PC-3 (cell line): ENCODE data around the gene LIPC. TPM values are rescaled to one million over a fixed set of nuclear protein-coding genes. Genes with fewer than 3 reads are reported as not detected.

Experiments used
- ATAC-seq: fragments of 200-7000 bp; cut with Tn5 transposase; 2 replicates; pipeline ENCODE4 v1.9.1; 2020; ENCODE audit warnings: mild to moderate bottlenecking, moderate library complexity
- BruUV-seq: library from RNA; stranded (reverse); fragments of 400-500 nt; replicated peaks from 2 replicates; lab custom pipeline; 2021; lab: Mats Ljungman, UMichigan
- CTCF ChIA-PET: fragments of 300-600 bp; sonication (Branson Sonifier 250); formaldehyde crosslinking; loops from one replicate; lab custom pipeline; 2022; ENCODE audit warnings: antibody characterized with exemption; lab: Charles Lee
- POLR2A ChIA-PET: fragments of 300-600 bp; sonication (Branson Sonifier 250); formaldehyde crosslinking; loops from one replicate; lab custom pipeline; 2022; ENCODE audit warnings: antibody characterized with exemption; ENCODE audit not compliant: unreplicated experiment; lab: Charles Lee
- DNase-seq: peaks from one replicate; pipeline ENCODE4 v3.0.0-alpha.2; 2015
- H2AFZ ChIP-seq: fragments of 300-600 bp; sonication (generic); 2 replicates; pipeline ENCODE4 v1.6.0; 2016; ENCODE audit warnings: antibody characterized with exemption, low read length
- H3F3A ChIP-seq: fragments of 300-600 bp; sonication (generic); one replicate; pipeline ENCODE4 v1.6.0; 2017; ENCODE audit warnings: antibody characterized with exemption, low read length, control low read depth, mild to moderate bottlenecking; ENCODE audit not compliant: unreplicated experiment
- H3K27ac ChIP-seq: fragments of 300-600 bp; sonication (generic); 2 replicates; pipeline ENCODE4 v1.5.1; 2016; ENCODE audit warnings: mild to moderate bottlenecking, low read length
- H3K27me3 ChIP-seq: fragments of 300-600 bp; sonication (generic); 2 replicates; pipeline ENCODE4 v1.6.1; 2016; ENCODE audit warnings: low read length, mixed read lengths
- H3K36me3 ChIP-seq: fragments of 300-600 bp; sonication (generic); 2 replicates; pipeline ENCODE4 v1.6.1; 2016; ENCODE audit warnings: low read depth, mixed run types, low read length, mixed read lengths
- H3K4me1 ChIP-seq: fragments of 300-600 bp; sonication (generic); 2 replicates; pipeline ENCODE4 v1.5.1; 2016; ENCODE audit warnings: low read length; ENCODE audit not compliant: insufficient read depth
- H3K4me2 ChIP-seq: fragments of 300-600 bp; sonication (generic); 2 replicates; pipeline ENCODE4 v1.6.0; 2016; ENCODE audit warnings: low read length
- H3K4me3 ChIP-seq: fragments of 300-600 bp; sonication (generic); 2 replicates; pipeline ENCODE4 v1.5.1; 2016; ENCODE audit warnings: mild to moderate bottlenecking, low read length, mixed read lengths
- H3K79me2 ChIP-seq: fragments of 300-600 bp; sonication (generic); 2 replicates; pipeline ENCODE4 v1.6.1; 2017; ENCODE audit warnings: low read length, mixed read lengths
- H3K9ac ChIP-seq: fragments of 300-600 bp; sonication (generic); 2 replicates; pipeline ENCODE4 v1.6.0; 2016; ENCODE audit warnings: mild to moderate bottlenecking, low read length
- H3K9me2 ChIP-seq: fragments of 300-600 bp; sonication (generic); replicated peaks from 2 replicates; pipeline ENCODE4 v1.6.1; 2016; ENCODE audit warnings: mixed run types, low read length, mixed read lengths
- H3K9me3 ChIP-seq: fragments of 300-600 bp; sonication (generic); 2 replicates; pipeline ENCODE4 v1.6.1; 2016; ENCODE audit warnings: low read length, mixed read lengths
- H4K20me1 ChIP-seq: fragments of 300-600 bp; sonication (generic); 2 replicates; pipeline ENCODE4 v1.6.1; 2016; ENCODE audit warnings: low read length, mixed read lengths
- EZH2 ChIP-seq: fragments of 300-600 bp; sonication (generic); IDR thresholded peaks from one replicate; pipeline ENCODE4 v1.6.1; 2017; ENCODE audit warnings: antibody characterized with exemption, mild to moderate bottlenecking, low read length; ENCODE audit not compliant: unreplicated experiment
- EZH2phosphoT487 ChIP-seq: fragments of 300-600 bp; sonication (generic); IDR thresholded peaks from 2 replicates; pipeline ENCODE4 v1.6.1; 2018; ENCODE audit warnings: mild to moderate bottlenecking, antibody characterized with exemption, low read length, borderline replicate concordance
- intact Hi-C: fragments of 100-400 bp; cut with micrococcal nuclease; formaldehyde crosslinking; loops from 2 replicates; pipeline ENCODE4 v1.9.0; 2023
- total RNA-seq: library from RNA; depleted of rRNA; stranded (reverse); fragments of >200 nt; gene quantifications from 2 replicates; pipeline ENCODE4 v1.2.3, GENCODE V29; 2014
- TF ChIP-seq, protein P1 (sequence below): fragments of 300-600 bp; sonication (generic); conservative IDR thresholded peaks from 2 replicates; pipeline ENCODE4 v1.5.1; 2017; ENCODE audit warnings: antibody characterized with exemption, low read depth, mild to moderate bottlenecking, low read length

Gene LIPC
- total RNA-seq, 1 experiment from 2014 or later, result not detected

GRCh38 chr15:58436552-58436951 is 4.8 kb downstream of the LIPC start:
- Histone ChIP-seq H3F3A (peaks cover 3% of the 10 kb centered on the region), H3K27me3 (no peaks in the 10 kb centered on the region), H3K9ac (no peak overlapping the region), H3K9me3 (no peaks in the 10 kb centered on the region), H3K4me3 (no peak overlapping the region), H2AFZ (no peak overlapping the region), H3K4me1 (peaks cover 20% of the 10 kb centered on the region), H4K20me1 (no peaks in the 10 kb centered on the region), H3K36me3 (no peaks in the 10 kb centered on the region), H3K4me2 (no peak overlapping the region), H3K79me2 (no peaks in the 10 kb centered on the region), H3K27ac (no peak overlapping the region), H3K9me2 (no peaks in the 10 kb centered on the region)
- DNase-seq (no peak), ATAC-seq (no peak)
- TF ChIP-seq, protein P1, sequence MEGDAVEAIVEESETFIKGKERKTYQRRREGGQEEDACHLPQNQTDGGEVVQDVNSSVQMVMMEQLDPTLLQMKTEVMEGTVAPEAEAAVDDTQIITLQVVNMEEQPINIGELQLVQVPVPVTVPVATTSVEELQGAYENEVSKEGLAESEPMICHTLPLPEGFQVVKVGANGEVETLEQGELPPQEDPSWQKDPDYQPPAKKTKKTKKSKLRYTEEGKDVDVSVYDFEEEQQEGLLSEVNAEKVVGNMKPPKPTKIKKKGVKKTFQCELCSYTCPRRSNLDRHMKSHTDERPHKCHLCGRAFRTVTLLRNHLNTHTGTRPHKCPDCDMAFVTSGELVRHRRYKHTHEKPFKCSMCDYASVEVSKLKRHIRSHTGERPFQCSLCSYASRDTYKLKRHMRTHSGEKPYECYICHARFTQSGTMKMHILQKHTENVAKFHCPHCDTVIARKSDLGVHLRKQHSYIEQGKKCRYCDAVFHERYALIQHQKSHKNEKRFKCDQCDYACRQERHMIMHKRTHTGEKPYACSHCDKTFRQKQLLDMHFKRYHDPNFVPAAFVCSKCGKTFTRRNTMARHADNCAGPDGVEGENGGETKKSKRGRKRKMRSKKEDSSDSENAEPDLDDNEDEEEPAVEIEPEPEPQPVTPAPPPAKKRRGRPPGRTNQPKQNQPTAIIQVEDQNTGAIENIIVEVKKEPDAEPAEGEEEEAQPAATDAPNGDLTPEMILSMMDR, result no peak
- TF ChIP-seq EZH2phosphoT487 (no peak), EZH2 (no peak)
- intact Hi-C loops, result no loop called here
- no TSS peak for BruUV-seq
- POLR2A ChIA-PET, result no interaction called here
- CTCF ChIA-PET, result no interaction called here

- ChIA-PET POLR2A (no interaction called here), CTCF (no interaction called here)
- H3K27me3 ChIP-seq, result no peaks in the 10 kb centered on the region
- TF ChIP-seq EZH2phosphoT487 (no peak), EZH2 (no peak)
- TF ChIP-seq, protein P1, result no peak
- intact Hi-C loops, result no loop called here
- H3K9ac ChIP-seq, result no peak overlapping the region
- no peaks in the 10 kb centered on the region for H3K9me3 ChIP-seq
- H3K36me3 ChIP-seq, result no peaks in the 10 kb centered on the region
- no peaks in the 10 kb centered on the region for H4K20me1 ChIP-seq
- no peak overlapping the region for H3K4me2 ChIP-seq
- no peak overlapping the region for H3K27ac ChIP-seq
- ATAC-seq, result no peak
- H3K4me1 ChIP-seq, result peaks cover 30% of the 10 kb centered on the region
- peaks cover 9% of the 10 kb centered on the region for H3F3A ChIP-seq
- H3K9me2 ChIP-seq, result no peaks in the 10 kb centered on the region
- no peaks in the 10 kb centered on the region for H3K79me2 ChIP-seq
- H2AFZ ChIP-seq, result no peak overlapping the region
- no peak overlapping the region for H3K4me3 ChIP-seq
- no TSS peak for BruUV-seq
- DNase-seq, result no peak
These were observed 5.8 kb downstream of the LIPC start for GRCh38 chr15:58437531-58438105.

GRCh38 chr15:58438111-58438510 is 6.3 kb downstream of the LIPC start:
- H3K4me2 ChIP-seq, result no peak overlapping the region
- CTCF ChIA-PET, result no interaction called here
- no peaks in the 10 kb centered on the region for H4K20me1 ChIP-seq
- POLR2A ChIA-PET, result no interaction called here
- no peaks in the 10 kb centered on the region for H3K9me2 ChIP-seq
- no peaks in the 10 kb centered on the region for H3K27me3 ChIP-seq
- H3K4me1 ChIP-seq, result peaks cover 35% of the 10 kb centered on the region
- no peak overlapping the region for H3K27ac ChIP-seq
- no peak for TF ChIP-seq EZH2
- TF ChIP-seq EZH2phosphoT487, result no peak
- TF ChIP-seq, protein P1, result no peak
- H3K79me2 ChIP-seq, result no peaks in the 10 kb centered on the region
- no peaks in the 10 kb centered on the region for H3K9me3 ChIP-seq
- intact Hi-C loops, result no loop called here
- no TSS peak for BruUV-seq
- H3F3A ChIP-seq, result peaks cover 9% of the 10 kb centered on the region
- DNase-seq (no peak), ATAC-seq (no peak)
- H3K4me3 ChIP-seq, result no peak overlapping the region
- no peaks in the 10 kb centered on the region for H3K36me3 ChIP-seq
- no peak overlapping the region for H3K9ac ChIP-seq
- H2AFZ ChIP-seq, result no peak overlapping the region
